ENCODE measurements around the gene RSU1.
A peak's percentile ranks its signal among the peaks of the same experiment; 100 is the strongest.

The RSU1 gene

GRCh38 chr10:16602104-16602775, 215.0 kb downstream of the RSU1 start:
- no peak for DNase-seq (ENCODE audit: low read depth)

GRCh38 chr10:16599662-16600061, 217.6 kb downstream of the RSU1 start:
- DNase-seq (ENCODE audit: low read depth), result no peak

GRCh38 chr10:16597656-16598055, 219.6 kb downstream of the RSU1 start:
- DNase-seq (ENCODE audit: low read depth), result no peak

GRCh38 chr10:16592378-16592777, 224.8 kb downstream of the RSU1 start:
- no peak for DNase-seq (ENCODE audit: low read depth)

- no peak for DNase-seq (ENCODE audit: low read depth)
Observed at GRCh38 chr10:16586358-16587138, 230.7 kb downstream of the RSU1 start.

- DNase-seq (ENCODE audit: low read depth), result no peak
Observed at GRCh38 chr10:16585103-16585502, 232.1 kb downstream of the RSU1 start.

- DNase-seq (ENCODE audit: low read depth), result no peak
Observed at GRCh38 chr10:16583382-16583781, 233.8 kb downstream of the RSU1 start.

DNA sequence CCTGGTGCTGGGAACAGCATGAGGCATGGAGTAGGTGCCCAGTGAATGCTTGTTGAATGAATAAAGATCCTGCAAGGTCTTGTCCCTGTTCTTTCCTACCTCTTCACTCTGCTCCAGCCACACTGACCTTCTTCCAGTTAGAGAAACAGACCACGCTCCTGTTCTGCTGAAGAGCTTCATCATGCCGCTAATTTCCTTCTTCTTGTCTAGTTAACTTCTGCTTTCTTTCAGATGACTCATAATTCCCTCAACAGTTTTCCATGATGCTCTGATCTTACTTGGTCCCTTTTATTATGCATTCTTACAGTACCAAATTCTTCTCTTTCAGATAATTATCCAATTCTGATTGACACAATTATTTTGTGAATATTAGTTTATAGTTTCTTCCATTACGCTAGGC, 236.0 kb downstream of the RSU1 start:
- DNase-seq (ENCODE audit: low read depth), result no peak

DNA sequence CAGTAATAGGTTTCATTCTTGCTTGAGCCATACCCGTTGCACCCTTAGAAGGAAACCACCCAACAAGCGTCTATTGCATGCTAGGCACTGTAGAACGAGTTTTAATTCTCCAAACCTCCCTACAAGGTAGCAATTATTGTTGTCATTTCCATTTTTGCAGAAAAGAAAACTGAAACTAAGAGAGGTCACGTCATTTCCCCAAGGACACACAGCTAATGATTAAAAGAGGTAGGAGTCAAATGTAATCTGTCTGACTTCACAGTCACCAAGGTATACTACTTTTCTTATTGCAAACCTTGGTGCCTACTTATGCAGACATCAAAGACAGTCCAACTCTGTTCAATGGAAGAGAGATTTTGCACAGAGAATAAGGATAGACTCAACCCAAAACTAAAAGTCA, 246.5 kb downstream of the RSU1 start:
- DNase-seq (ENCODE audit: low read depth), result no peak

DNA sequence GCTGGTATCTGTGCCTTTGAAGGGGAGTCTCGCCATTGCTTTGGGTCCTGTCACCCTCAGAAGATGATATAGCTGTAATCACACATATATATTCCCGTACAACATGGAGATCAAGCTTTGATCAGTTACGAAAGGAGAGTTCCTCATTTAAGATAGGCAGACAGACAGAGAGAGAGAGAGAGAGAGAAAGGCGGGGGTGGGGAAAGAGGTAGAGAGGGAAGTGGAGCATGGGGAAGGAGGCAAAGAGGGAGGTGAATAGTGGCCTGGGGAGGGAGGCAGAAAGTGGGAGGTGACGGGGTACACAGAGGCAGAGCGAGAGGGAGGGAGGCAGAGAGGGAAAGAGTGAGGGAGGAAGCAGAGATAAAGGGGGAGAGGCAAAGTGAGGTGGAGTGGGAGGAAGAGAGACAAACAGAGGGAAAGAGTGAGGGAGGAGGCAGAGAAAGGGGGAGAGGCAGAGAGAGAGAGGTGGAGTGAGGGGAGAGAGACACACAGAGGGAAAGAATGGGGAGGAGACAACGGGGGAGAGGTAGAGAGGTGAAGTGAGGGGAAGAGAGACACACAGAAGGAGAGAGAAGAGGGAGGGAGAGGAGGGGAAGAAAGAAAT, 250.9 kb downstream of the RSU1 start:
- DNase-seq (ENCODE audit: low read depth), result no peak

DNA sequence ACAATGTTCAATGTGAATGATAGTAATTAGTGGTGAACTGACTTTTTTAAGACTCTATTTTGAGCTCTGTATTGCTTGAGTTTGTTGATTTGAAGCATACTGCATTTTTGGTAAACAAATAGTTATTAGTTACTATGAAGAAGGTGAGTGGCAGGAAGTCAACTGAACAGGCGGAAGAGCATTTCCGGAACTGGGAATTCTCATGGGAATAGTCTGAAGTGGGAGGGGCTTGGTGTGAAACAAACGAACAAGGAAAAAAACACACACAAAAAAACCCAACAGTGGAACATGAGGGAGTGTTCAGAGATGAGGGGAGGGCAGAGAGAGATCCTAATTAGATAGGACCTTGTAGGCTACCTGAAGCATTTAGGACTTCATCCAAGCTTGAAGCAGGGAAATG, 251.6 kb downstream of the RSU1 start:
- no peak for DNase-seq (ENCODE audit: low read depth)

- no peak for DNase-seq (ENCODE audit: low read depth)
Observed at GRCh38 chr10:16562891-16563290, 254.3 kb downstream of the RSU1 start.

DNA sequence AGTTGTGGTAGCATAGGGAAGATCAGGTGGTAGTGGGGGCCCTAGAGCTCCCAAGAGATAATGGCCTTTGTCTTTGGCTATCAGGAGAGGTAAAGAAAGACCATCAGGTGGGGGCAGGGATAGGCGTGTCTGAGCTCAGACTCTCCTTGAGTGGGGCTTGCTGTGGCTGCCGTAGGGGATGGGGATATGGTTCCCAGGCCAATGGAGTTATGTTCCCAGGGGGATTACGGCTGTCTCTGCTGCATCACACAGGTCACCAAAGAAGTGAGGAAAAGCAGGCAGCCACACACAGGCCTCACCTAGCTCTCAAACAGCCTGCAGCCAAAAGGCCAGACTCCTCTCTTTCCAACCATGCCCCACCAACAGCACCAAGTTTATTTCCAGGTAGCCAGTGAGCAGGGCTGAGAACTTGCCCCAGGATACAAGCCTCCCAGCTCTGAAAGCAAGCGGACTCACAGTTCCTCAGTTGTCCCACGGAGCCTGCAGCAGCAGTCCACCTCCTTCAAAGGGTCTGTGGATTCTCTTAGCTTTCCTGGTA, 257.9 kb downstream of the RSU1 start:
- DNase-seq (ENCODE audit: low read depth), result no peak

DNA sequence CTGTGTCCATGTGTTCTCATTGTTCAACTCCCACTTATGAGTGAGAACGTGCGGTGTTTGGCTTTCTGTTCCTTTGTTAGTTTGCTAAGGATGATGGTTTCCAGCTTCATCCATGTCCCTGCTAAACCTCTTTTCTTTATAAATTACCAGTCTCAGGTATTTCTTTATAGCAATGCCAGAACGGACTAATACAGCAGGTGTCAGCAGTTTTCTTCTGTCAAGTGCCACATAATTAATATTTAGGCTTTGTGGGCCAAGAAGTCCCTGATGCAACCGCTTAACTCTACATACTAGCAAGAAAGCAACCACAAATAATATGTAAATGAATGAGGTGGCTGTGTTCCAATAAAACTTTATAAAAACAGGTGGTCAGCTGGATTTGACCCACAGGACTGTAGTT, 269.3 kb downstream of the RSU1 start:
- DNase-seq (ENCODE audit: low read depth), result no peak

DNA sequence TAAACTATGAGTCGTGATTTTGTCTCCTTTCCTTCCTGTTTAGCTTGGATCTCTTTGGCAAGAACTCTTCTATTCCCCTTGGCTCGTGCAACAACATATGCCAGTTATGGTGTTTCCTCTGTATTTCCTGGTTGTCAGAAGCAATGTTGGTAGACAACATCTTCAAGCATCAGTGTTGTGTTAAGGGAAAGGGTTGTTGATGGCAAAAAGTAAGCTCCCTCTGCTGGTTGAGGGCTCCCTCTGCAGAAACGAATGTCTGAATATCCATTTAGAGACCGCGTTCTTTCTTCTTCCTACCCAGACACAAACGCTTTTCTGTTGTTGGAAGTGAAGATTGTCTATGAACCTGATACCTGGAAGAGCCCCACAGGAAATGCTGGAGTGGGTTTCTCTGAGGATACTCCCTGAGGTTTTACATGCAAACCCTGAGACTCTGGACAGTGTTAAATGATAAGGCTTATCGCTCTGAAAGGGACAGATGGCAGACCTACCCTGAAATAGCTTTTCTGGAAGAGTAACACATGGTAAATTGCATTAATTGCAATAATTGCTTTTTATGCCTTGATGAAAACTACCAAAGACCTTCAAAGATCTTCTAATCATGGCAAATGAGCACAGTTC, 272.0 kb downstream of the RSU1 start:
- peak; percentile 11 for DNase-seq (ENCODE audit: low read depth)

DNA sequence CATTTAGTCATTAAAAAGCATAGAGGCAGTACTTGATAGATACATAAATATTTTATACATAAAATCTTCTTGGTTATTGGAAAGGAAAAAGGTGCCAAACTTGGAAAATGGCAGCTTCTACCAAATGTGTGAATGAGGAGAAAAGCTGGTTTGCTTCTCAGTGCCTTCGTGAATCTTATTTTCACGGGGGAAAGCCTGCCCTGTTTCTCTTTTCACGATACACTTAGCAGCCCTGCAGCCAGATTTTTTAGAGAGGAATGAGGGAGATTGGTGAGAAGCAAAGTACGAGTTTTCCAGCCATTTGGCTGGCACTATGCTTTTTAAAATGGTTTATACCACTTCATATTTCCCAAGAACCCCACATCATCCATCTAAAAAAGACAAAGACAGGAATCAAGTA, 272.6 kb downstream of the RSU1 start:
- no peak for DNase-seq (ENCODE audit: low read depth)

DNA sequence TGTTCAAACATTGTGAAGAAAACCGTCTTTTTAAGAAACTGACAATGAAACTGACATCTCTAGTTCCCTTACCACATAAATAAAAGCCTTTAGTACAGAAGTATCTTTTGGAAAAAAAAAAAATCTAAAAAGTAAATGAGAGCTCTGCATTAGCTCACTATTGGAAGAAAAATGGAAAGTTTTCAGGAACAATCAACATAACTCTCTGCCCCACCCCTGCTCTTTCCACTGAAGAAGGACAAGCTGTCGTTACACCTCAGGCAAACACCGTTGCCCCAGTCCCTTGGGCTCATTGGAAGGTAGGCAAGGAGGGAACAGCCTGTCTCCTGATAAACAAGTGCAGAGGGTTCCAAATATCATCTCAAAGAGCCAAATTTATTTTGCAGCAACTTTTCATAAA, 273.1 kb downstream of the RSU1 start:
- DNase-seq (ENCODE audit: low read depth), result no peak

Measured in stromal cell of bone marrow (primary cell).